ENCODE measurements around the gene SPEM1. TPM values are rescaled to one million over a fixed set of nuclear protein-coding genes. Genes with fewer than 3 reads are reported as not detected.

Gene SPEM1
- total and polyA plus RNA-seq, 7 experiments from 2014 or later, result not detected

DNA sequence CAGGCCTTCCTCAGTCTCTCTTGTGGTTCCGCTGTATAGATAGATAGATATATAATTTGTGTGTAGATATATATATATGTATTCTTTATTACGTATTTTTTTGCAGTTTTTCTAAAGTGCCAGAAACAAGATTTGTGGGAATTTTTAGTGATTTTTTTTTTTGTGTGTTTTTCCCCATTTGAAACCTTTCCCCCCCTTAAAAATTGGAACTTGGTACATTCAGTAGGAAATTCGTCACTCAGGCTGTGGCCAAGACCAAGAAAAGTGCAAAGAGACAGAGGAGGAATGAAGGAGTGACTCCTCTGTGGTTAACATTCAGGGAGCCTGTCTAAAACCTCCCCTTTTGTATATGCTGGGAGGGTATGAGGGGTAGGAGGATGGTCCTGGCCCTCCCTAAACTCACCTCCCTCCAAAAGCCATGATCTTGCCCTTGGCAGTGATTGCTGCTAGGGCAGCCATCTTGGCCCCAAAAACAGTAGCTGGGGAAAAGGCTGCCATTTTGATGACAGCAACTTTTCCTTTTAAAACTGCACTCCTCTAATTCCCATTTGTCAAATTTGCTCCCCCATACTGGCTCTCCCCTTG, 39.9 kb downstream of the SPEM1 start:
- H3K27me3 ChIP-seq (ENCODE audit: control insufficient read depth in 2 of 2, insufficient read depth in 2 of 2, low read length in 2 of 2), result no peaks in the 10 kb centered on the region
- H3K4me1 Mint-ChIP-seq, result peaks cover 4 to 31% (median 25%) of the 10 kb centered on the region in 7 donors
- peaks cover 0 to 4% (median 0%) of the 10 kb centered on the region in 11 donors for H3K9me3 Mint-ChIP-seq
- H3K36me3 Mint-ChIP-seq, result peaks cover 0 to 25% (median 4%) of the 10 kb centered on the region in 5 donors
- H3K9me3 ChIP-seq (ENCODE audit: control insufficient read depth in 2 of 3, low read length in 3 of 3), result no peaks in the 10 kb centered on the region
- no peak overlapping the region for H3K4me3 Mint-ChIP-seq
- H3K36me3 ChIP-seq (ENCODE audit: control insufficient read depth in 2 of 3, insufficient read depth in 3 of 3, low read length in 3 of 3), result peaks cover 0 to 29% (median 5%) of the 10 kb centered on the region in 3 experiments
- intact Hi-C loops (cut with micrococcal nuclease), result loop anchor here in 1 of 2 donors (5.0 kb wide), 1 partner anchor 68 kb away; the partner anchor contains the start of gene PLSCR3
- DNase-seq (no peak), ATAC-seq (no peak)
- no peaks in the 10 kb centered on the region for H3K27me3 Mint-ChIP-seq
- no peak overlapping the region for H3K27ac ChIP-seq (ENCODE audit: low read depth, low read length)
- CTCF ChIA-PET, result interaction anchor here (0.6 kb wide), 1 partner anchor 669 kb away, joined by 3 read pairs; no protein-coding TSS in a partner anchor
- POLR2A ChIA-PET, result interaction anchor here (0.6 to 13.7 kb wide), 4 partner anchors 16 to 100 kb away, joined by 3 to 199 read pairs (median 12); partner anchors contain the start of genes POLR2A, SLC35G6 and ZBTB4
- peaks cover 8 to 9% of the 10 kb centered on the region in 2 donors for H3K4me1 ChIP-seq (ENCODE audit: control insufficient read depth in 2 of 2, insufficient read depth in 2 of 2, low read length in 2 of 2)
- peak overlapping the region in 1 of 9 donors; percentile 36 for H3K27ac Mint-ChIP-seq
- no peak overlapping the region for H3K4me3 ChIP-seq (ENCODE audit: low read length)

DNA sequence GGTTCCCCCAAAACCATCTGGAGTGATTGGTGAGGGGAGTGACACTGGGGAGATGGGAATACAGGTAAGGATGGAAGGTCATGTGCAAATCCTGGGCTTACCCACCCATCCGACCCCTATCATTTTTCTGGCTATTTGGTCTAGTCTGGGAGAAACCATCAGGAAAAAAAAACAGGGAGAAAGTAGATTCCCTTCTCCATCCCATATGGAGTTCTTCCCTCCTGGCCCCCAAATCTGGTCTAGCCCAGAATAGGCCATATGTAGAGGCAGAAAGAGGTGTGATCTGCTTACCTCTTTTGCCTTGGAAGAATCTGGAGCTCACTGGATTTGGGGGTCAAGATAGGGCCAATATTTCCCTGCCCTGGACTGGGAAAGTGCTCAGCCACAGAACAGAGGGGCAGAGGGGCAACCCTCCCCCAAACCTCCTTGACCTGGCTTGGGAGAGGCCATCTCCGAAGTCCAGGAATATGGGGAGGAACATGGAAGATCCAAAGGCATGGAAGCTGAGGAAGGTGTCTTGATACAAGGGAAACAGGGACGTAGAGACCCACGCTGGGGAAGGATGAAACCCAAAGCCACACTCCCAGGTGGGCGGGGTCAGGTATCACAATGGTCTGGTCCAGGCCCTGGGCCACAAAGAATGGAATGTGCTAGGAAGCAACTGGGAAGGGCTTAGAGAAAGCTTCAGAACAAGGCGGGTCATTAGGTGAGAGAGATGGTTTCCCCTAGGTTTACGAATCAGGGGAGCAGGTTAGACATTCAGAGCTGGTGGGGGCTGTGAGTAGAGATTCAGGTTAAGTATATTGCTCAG, 40.9 kb downstream of the SPEM1 start:
- peaks cover 0 to 26% (median 19%) of the 10 kb centered on the region in 7 donors for H3K4me1 Mint-ChIP-seq
- no peak for DNase-seq
- CTCF ChIA-PET, result interaction anchor here (0.6 to 0.9 kb wide), 2 partner anchors 23 to 668 kb away, joined by 3 read pairs; no protein-coding TSS in a partner anchor

DNA sequence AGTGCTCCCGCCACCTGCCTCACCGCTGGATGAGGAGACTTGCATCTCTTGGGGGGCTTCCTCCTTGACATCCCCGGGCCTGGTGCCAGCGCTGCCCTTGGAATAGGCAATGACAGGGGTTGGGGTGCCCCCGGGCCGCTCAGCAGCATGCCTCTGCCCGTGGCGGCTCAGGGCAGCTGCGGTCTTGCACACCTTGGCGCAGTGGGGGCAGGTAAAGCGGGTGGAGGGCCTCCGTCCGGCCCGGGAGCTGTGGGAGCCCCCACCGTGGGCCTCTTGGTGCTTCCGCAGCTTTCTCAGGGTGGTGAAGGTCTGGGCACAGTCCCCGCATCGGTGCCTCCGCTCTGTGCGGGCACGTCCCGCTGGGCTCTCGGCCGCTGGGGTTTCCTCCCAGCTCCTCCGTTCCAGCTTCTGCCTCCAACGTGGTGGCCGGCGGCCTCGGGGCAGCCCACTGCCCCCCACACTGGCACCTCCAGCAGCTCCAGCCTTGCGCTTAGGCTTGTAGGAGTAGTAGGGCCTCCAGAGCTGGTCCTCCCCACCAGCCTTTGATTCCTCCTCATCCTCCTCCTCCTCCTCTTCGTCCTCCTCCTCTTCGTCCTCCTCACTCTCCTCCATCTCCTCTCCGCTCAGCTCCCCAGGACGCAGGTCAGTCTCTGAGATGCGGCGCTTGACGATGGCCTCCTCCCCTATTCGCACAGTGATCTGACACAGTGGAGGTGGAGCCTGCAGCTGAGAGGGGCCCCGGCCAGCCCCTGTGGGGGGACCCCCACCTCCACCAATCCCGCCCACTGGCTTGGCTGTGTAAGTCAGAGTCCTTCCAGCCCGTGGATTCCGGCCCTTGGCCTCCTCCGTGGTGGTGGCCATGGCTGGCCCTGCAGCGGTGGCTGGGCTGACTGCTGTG, 42.6 kb downstream of the SPEM1 start:
- H3K4me3 ChIP-seq (ENCODE audit: low read length), result no peak overlapping the region
- no peaks in the 10 kb centered on the region for H3K9me3 ChIP-seq (ENCODE audit: control insufficient read depth in 2 of 3, low read length in 3 of 3)
- Mint-ChIP-seq H3K4me3 (no peak overlapping the region), H3K9me3 (peaks cover 0 to 2% (median 0%) of the 10 kb centered on the region in 11 donors), H3K4me1 (peaks cover 4 to 29% (median 11%) of the 10 kb centered on the region in 7 donors), H3K27ac (no peak overlapping the region), H3K36me3 (peaks cover 0 to 22% (median 4%) of the 10 kb centered on the region in 5 donors), H3K27me3 (no peaks in the 10 kb centered on the region)
- CTCF ChIA-PET, result no interaction called here
- intact Hi-C loops (cut with micrococcal nuclease), result no loop called here
- ATAC-seq, result no peak
- H3K4me1 ChIP-seq (ENCODE audit: control insufficient read depth in 2 of 2, insufficient read depth in 2 of 2, low read length in 2 of 2), result no peaks in the 10 kb centered on the region
- no peaks in the 10 kb centered on the region for H3K27me3 ChIP-seq (ENCODE audit: control insufficient read depth in 2 of 2, insufficient read depth in 2 of 2, low read length in 2 of 2)
- POLR2A ChIA-PET, result interaction anchor here (1.0 to 13.7 kb wide), 4 partner anchors 13 to 98 kb away, joined by 3 to 199 read pairs (median 6); partner anchors contain the start of genes SENP3, SLC35G6 and ZBTB4
- peaks cover 0 to 53% (median 10%) of the 10 kb centered on the region in 3 experiments for H3K36me3 ChIP-seq (ENCODE audit: control insufficient read depth in 2 of 3, insufficient read depth in 3 of 3, low read length in 3 of 3)
- no peak for DNase-seq
- H3K27ac ChIP-seq (ENCODE audit: low read depth, low read length), result no peak overlapping the region

More for the DNA sequence above, 40.9 kb downstream of the SPEM1 start:
- Histone ChIP-seq H3K27me3 (ENCODE audit: control insufficient read depth in 2 of 2, insufficient read depth in 2 of 2, low read length in 2 of 2) (no peaks in the 10 kb centered on the region), H3K4me3 (ENCODE audit: low read length) (no peak overlapping the region), H3K36me3 (ENCODE audit: control insufficient read depth in 2 of 3, insufficient read depth in 3 of 3, low read length in 3 of 3) (peaks cover 0 to 36% (median 5%) of the 10 kb centered on the region in 3 experiments), H3K4me1 (ENCODE audit: control insufficient read depth in 2 of 2, insufficient read depth in 2 of 2, low read length in 2 of 2) (peaks cover 8% of the 10 kb centered on the region in 2 donors), H3K9me3 (ENCODE audit: control insufficient read depth in 2 of 3, low read length in 3 of 3) (no peaks in the 10 kb centered on the region), H3K27ac (ENCODE audit: low read depth, low read length) (no peak overlapping the region)
- H3K4me3 Mint-ChIP-seq, result no peak overlapping the region
- peak overlapping the region in 3 of 9 donors; percentile 18 to 84 (median 71) for H3K27ac Mint-ChIP-seq
- H3K9me3 Mint-ChIP-seq, result peaks cover 0 to 2% (median 0%) of the 10 kb centered on the region in 11 donors
- intact Hi-C loops (cut with micrococcal nuclease), result no loop called here
- POLR2A ChIA-PET, result interaction anchor here (0.6 to 13.7 kb wide), 5 partner anchors 15 to 44 kb away, joined by 3 to 199 read pairs (median 8); partner anchors contain the start of genes POLR2A, SLC35G6 and ZBTB4
- no peak for ATAC-seq
- H3K27me3 Mint-ChIP-seq, result no peaks in the 10 kb centered on the region
- peaks cover 0 to 23% (median 4%) of the 10 kb centered on the region in 5 donors for H3K36me3 Mint-ChIP-seq

GRCh38 chr17:7463372-7463846, 43.3 kb downstream of the SPEM1 start:
- Histone ChIP-seq H3K27me3 (ENCODE audit: control insufficient read depth in 2 of 2, insufficient read depth in 2 of 2, low read length in 2 of 2) (no peaks in the 10 kb centered on the region), H3K4me1 (ENCODE audit: control insufficient read depth in 2 of 2, insufficient read depth in 2 of 2, low read length in 2 of 2) (no peaks in the 10 kb centered on the region), H3K9me3 (ENCODE audit: control insufficient read depth in 2 of 3, low read length in 3 of 3) (no peaks in the 10 kb centered on the region), H3K27ac (ENCODE audit: low read depth, low read length) (no peak overlapping the region), H3K36me3 (ENCODE audit: control insufficient read depth in 2 of 3, insufficient read depth in 3 of 3, low read length in 3 of 3) (peaks cover 0 to 58% (median 10%) of the 10 kb centered on the region in 3 experiments), H3K4me3 (ENCODE audit: low read length) (no peak overlapping the region)
- no peaks in the 10 kb centered on the region for H3K27me3 Mint-ChIP-seq
- peaks cover 0 to 2% (median 0%) of the 10 kb centered on the region in 11 donors for H3K9me3 Mint-ChIP-seq
- peaks cover 6 to 33% (median 11%) of the 10 kb centered on the region in 7 donors for H3K4me1 Mint-ChIP-seq
- ChIA-PET CTCF (no interaction called here), POLR2A (interaction anchor here (0.9 to 13.7 kb wide), 4 partner anchors 9 to 27 kb away, joined by 3 to 199 read pairs (median 6); partner anchors contain the start of genes SLC35G6 and ZBTB4)
- H3K4me3 Mint-ChIP-seq, result no peak overlapping the region
- intact Hi-C loops (cut with micrococcal nuclease), result no loop called here
- H3K27ac Mint-ChIP-seq, result no peak overlapping the region
- DNase-seq (no peak), ATAC-seq (no peak)
- H3K36me3 Mint-ChIP-seq, result peaks cover 0 to 22% (median 4%) of the 10 kb centered on the region in 5 donors

- CTCF ChIA-PET, result no interaction called here
- no peak for ATAC-seq
- Mint-ChIP-seq H3K9me3 (peaks cover 0 to 2% (median 0%) of the 10 kb centered on the region in 11 donors), H3K27me3 (no peaks in the 10 kb centered on the region), H3K4me3 (no peak overlapping the region), H3K27ac (no peak overlapping the region), H3K36me3 (peaks cover 0 to 20% (median 4%) of the 10 kb centered on the region in 5 donors), H3K4me1 (peaks cover 6 to 33% (median 13%) of the 10 kb centered on the region in 7 donors)
- Histone ChIP-seq H3K4me1 (ENCODE audit: control insufficient read depth in 2 of 2, insufficient read depth in 2 of 2, low read length in 2 of 2) (no peaks in the 10 kb centered on the region), H3K9me3 (ENCODE audit: control insufficient read depth in 2 of 3, low read length in 3 of 3) (no peaks in the 10 kb centered on the region), H3K27me3 (ENCODE audit: control insufficient read depth in 2 of 2, insufficient read depth in 2 of 2, low read length in 2 of 2) (no peaks in the 10 kb centered on the region), H3K27ac (ENCODE audit: low read depth, low read length) (no peak overlapping the region), H3K4me3 (ENCODE audit: low read length) (no peak overlapping the region), H3K36me3 (ENCODE audit: control insufficient read depth in 2 of 3, insufficient read depth in 3 of 3, low read length in 3 of 3) (peaks cover 0 to 62% (median 10%) of the 10 kb centered on the region in 3 experiments)
- intact Hi-C loops (cut with micrococcal nuclease), result no loop called here
- POLR2A ChIA-PET, result interaction anchor here (0.7 to 13.7 kb wide), 4 partner anchors 9 to 468 kb away, joined by 3 to 199 read pairs (median 3); partner anchors contain the start of genes CNTROB, SLC35G6, TRAPPC1 and ZBTB4
- no peak for DNase-seq
These were observed 44.0 kb downstream of the SPEM1 start for GRCh38 chr17:7464081-7464480.

All from naive thymus-derived CD4-positive, alpha-beta T cell (primary cell).